HT1080 (cell line): ENCODE measurements around the gene SGCG. TPM values are rescaled to one million over a fixed set of nuclear protein-coding genes. Genes with fewer than 3 reads are reported as not detected.
"Not testable (repeated sequence)": the region's sequence is repeated elsewhere in the genome, so short reads cannot be mapped to it uniquely, and the experiment has no call there.

Source experiments
- DNase-seq: peaks from one replicate; pipeline ENCODE4 v3.0.0-alpha.2; 2015; ENCODE audit warnings: low read depth
- polyA plus RNA-seq, 2 experiments: library from polyadenylated mRNA; depleted of rRNA; stranded (reverse); fragments of >200 nt; gene quantifications; 2 replicates each; pipeline ENCODE4 v1.2.3, GENCODE V29; 2015
- total RNA-seq: library from RNA; depleted of rRNA; stranded (reverse); fragments of >200 nt; shearing (Covaris generic); gene quantifications from 2 replicates; pipeline ENCODE4 v1.2.3, GENCODE V29; 2014; rRNA removed

SGCG gene
- total RNA-seq, result not detected in 2 replicates
- not detected in 2 replicates for polyA plus RNA-seq (2015; cell fraction: cytosol; rRNA removed)
- not detected in 2 replicates for polyA plus RNA-seq (2015; cell fraction: nucleus; rRNA removed)

- no peak for DNase-seq
These were observed at the start of gene SGCG for GRCh38 chr13:23180711-23181110. TSS of gene SGCG (plus strand) at chr13:23180979. CDS start at chr13:23203695, 22,716 bp downstream.

GRCh38 chr13:23134542-23134941, 46.2 kb upstream of the SGCG start:
- no peak for DNase-seq

- DNase-seq, result no peak
These were observed 40.3 kb upstream of the SGCG start for GRCh38 chr13:23140492-23140891.

- DNase-seq, result no peak
These were observed 38.8 kb upstream of the SGCG start for GRCh38 chr13:23141964-23142363.

GRCh38 chr13:23142607-23143006, 38.2 kb upstream of the SGCG start:
- DNase-seq, result not testable (repeated sequence)

- DNase-seq, result no peak
These were observed 36.3 kb upstream of the SGCG start for GRCh38 chr13:23144431-23144830.

GRCh38 chr13:23146006-23146405, 34.8 kb upstream of the SGCG start:
- no peak for DNase-seq

GRCh38 chr13:23146811-23147625, 33.8 kb upstream of the SGCG start:
- no peak for DNase-seq

- DNase-seq, result no peak
These were observed 33.0 kb upstream of the SGCG start for GRCh38 chr13:23147827-23148226.

- no peak for DNase-seq
These were observed 23.0 kb upstream of the SGCG start for GRCh38 chr13:23157781-23158180.

GRCh38 chr13:23159205-23159759, 21.5 kb upstream of the SGCG start:
- DNase-seq, result no peak

- no peak for DNase-seq
These were observed 20.8 kb upstream of the SGCG start for GRCh38 chr13:23159760-23160637.

- no peak for DNase-seq
These were observed 19.9 kb upstream of the SGCG start for GRCh38 chr13:23160638-23161480.

GRCh38 chr13:23161481-23161825, 19.3 kb upstream of the SGCG start:
- DNase-seq, result no peak

GRCh38 chr13:23175920-23176319, 4.9 kb upstream of the SGCG start:
- DNase-seq, result no peak

- DNase-seq, result no peak
These were observed 1.4 kb downstream of the SGCG start for GRCh38 chr13:23182142-23182541.

- DNase-seq, result no peak
These were observed 2.5 kb downstream of the SGCG start for GRCh38 chr13:23183292-23183691.

- no peak for DNase-seq
These were observed 4.8 kb downstream of the SGCG start for GRCh38 chr13:23185542-23185941.

- DNase-seq, result no peak
These were observed 21.1 kb downstream of the SGCG start for GRCh38 chr13:23201870-23202269.

- DNase-seq, result no peak
These were observed 21.6 kb downstream of the SGCG start for GRCh38 chr13:23202383-23202782.

GRCh38 chr13:23203516-23203915, 22.7 kb downstream of the SGCG start:
- no peak for DNase-seq
